ENCODE measurements around the gene ACIN1. TPM values are rescaled to one million over a fixed set of nuclear protein-coding genes. Genes with fewer than 3 reads are reported as not detected.

Gene ACIN1
- total RNA-seq, 2 experiments from 2014 or later: 282 to 288 TPM

DNA sequence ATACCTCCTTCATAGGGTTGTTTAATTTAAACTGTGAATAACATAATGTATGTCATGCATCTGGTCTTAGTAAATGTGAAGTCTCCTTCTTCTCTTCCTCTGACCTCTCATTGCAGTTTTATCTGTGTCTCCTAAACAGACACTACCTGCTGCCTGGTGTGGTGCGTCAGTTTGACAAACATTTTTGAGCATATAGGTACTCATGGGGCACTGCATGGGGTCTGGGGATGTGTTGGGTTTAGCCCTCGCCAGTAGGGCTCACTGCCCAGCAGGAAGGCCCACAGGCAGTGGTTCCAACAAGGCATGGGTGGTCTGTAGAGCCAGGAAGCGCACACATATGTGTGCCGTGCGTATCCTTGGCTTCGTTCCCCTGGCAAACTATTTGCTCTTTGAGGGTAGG lies 27.1 kb upstream of the ACIN1 start:
- H3K9me3 Mint-ChIP-seq: no peaks in the 10 kb centered on the region
- POLR2A ChIA-PET: interaction anchor here (0.7 to 6.1 kb wide), 3 partner anchors 26 to 199 kb away, joined by 3 to 135 read pairs (median 30); partner anchors contain the start of genes ACIN1, C14orf119, PABPN1 and PPP1R3E

DNA sequence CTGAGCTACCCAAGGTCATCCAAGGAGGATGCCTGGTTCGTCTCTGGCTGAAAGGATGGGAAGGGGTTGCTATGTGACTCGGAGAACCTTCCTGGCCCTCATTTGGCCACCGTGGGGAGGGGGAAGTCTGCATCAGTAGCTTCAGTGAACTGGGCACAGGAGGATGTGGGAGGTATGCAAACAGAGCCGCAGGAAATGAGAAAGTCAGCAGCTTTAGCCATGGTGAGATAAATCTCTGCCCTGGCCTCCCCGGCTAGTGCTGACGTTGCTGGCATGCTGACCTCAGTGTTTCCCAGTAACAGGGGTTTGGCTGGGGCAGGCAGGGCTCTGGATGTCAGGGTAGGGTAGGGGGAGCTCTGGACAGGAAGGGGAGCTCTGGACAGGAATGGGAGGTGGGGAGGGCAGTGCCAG lies 26.4 kb upstream of the ACIN1 start:
- H3K4me3 ChIP-seq (ENCODE audit: low read length): no peak overlapping the region
- intact Hi-C loops (cut with DNase I, micrococcal nuclease): loop anchor here (2.0 to 5.0 kb wide), 3 partner anchors 176 to 259 kb away; partner anchors contain the start of gene PPP1R3E (in 1 of the 2)
- Mint-ChIP-seq H3K27me3 (no peaks in the 10 kb centered on the region), H3K27ac (peak overlapping the region; percentile 94), H3K9me3 (no peaks in the 10 kb centered on the region), H3K4me1 (ENCODE audit: low read depth) (peaks cover 55% of the 10 kb centered on the region), H3K36me3 (ENCODE audit: low read depth) (no peaks in the 10 kb centered on the region), H3K4me3 (peak overlapping the region; percentile 80)
- TF ChIP-seq, protein P1, sequence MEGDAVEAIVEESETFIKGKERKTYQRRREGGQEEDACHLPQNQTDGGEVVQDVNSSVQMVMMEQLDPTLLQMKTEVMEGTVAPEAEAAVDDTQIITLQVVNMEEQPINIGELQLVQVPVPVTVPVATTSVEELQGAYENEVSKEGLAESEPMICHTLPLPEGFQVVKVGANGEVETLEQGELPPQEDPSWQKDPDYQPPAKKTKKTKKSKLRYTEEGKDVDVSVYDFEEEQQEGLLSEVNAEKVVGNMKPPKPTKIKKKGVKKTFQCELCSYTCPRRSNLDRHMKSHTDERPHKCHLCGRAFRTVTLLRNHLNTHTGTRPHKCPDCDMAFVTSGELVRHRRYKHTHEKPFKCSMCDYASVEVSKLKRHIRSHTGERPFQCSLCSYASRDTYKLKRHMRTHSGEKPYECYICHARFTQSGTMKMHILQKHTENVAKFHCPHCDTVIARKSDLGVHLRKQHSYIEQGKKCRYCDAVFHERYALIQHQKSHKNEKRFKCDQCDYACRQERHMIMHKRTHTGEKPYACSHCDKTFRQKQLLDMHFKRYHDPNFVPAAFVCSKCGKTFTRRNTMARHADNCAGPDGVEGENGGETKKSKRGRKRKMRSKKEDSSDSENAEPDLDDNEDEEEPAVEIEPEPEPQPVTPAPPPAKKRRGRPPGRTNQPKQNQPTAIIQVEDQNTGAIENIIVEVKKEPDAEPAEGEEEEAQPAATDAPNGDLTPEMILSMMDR (IDR thresholded peaks at IDR 0.05): no peak
- no peak overlapping the region for H3K27ac ChIP-seq (ENCODE audit: low read depth in 1 of 2, low read length in 2 of 2)
- POLR2A ChIA-PET: interaction anchor here (0.7 to 6.1 kb wide), 7 partner anchors 25 to 200 kb away, joined by 3 to 135 read pairs (median 15); partner anchors contain the start of genes ACIN1, C14orf119, PABPN1 and PPP1R3E
- no peaks in the 10 kb centered on the region for H3K9me3 ChIP-seq (ENCODE audit: control insufficient read depth in 1 of 2, insufficient read depth in 1 of 2, low read length in 2 of 2)
- H3K27me3 ChIP-seq (ENCODE audit: control insufficient read depth in 1 of 2, insufficient read depth in 2 of 2, low read length in 2 of 2): no peaks in the 10 kb centered on the region
- no peaks in the 10 kb centered on the region for H3K36me3 ChIP-seq (ENCODE audit: insufficient read depth, low read length)
- H3K4me1 ChIP-seq (ENCODE audit: insufficient read depth, low read length): peaks cover 54% of the 10 kb centered on the region
- CTCF ChIA-PET: interaction anchor here (0.6 to 2.9 kb wide), 18 partner anchors 12 to 259 kb away, joined by 3 to 32 read pairs (median 6); partner anchors contain the start of genes ACIN1, C14orf119 and SLC7A8
- ATAC-seq (ENCODE audit: poor library complexity): no peak
- DNase-seq: peak in 2 of 14 experiments; percentile 10 to 29

More for the DNA sequence above, 27.1 kb upstream of the ACIN1 start:
- no peaks in the 10 kb centered on the region for H3K27me3 Mint-ChIP-seq
- intact Hi-C loops (cut with DNase I, micrococcal nuclease): loop anchor here (5.0 kb wide), 2 partner anchors 175 to 180 kb away; partner anchors contain the start of gene PPP1R3E (in 1 of the 2)
- Histone ChIP-seq H3K4me1 (ENCODE audit: insufficient read depth, low read length) (peaks cover 48% of the 10 kb centered on the region), H3K27ac (ENCODE audit: low read depth in 1 of 2, low read length in 2 of 2) (no peak overlapping the region), H3K27me3 (ENCODE audit: control insufficient read depth in 1 of 2, insufficient read depth in 2 of 2, low read length in 2 of 2) (no peaks in the 10 kb centered on the region), H3K36me3 (ENCODE audit: insufficient read depth, low read length) (no peaks in the 10 kb centered on the region), H3K9me3 (ENCODE audit: control insufficient read depth in 1 of 2, insufficient read depth in 1 of 2, low read length in 2 of 2) (no peaks in the 10 kb centered on the region), H3K4me3 (ENCODE audit: low read length) (no peak overlapping the region)
- DNase-seq (no peak), ATAC-seq (ENCODE audit: poor library complexity) (no peak)
- TF ChIP-seq, protein P1 (IDR thresholded peaks at IDR 0.05): no peak
- CTCF ChIA-PET: interaction anchor here (1.0 to 2.9 kb wide), 5 partner anchors 27 to 64 kb away, joined by 3 to 32 read pairs (median 9); partner anchors contain the start of genes ACIN1, C14orf119 and SLC7A8
- H3K4me1 Mint-ChIP-seq (ENCODE audit: low read depth): peaks cover 48% of the 10 kb centered on the region
- H3K4me3 Mint-ChIP-seq: no peak overlapping the region
- H3K36me3 Mint-ChIP-seq (ENCODE audit: low read depth): no peaks in the 10 kb centered on the region
- H3K27ac Mint-ChIP-seq: no peak overlapping the region

DNA sequence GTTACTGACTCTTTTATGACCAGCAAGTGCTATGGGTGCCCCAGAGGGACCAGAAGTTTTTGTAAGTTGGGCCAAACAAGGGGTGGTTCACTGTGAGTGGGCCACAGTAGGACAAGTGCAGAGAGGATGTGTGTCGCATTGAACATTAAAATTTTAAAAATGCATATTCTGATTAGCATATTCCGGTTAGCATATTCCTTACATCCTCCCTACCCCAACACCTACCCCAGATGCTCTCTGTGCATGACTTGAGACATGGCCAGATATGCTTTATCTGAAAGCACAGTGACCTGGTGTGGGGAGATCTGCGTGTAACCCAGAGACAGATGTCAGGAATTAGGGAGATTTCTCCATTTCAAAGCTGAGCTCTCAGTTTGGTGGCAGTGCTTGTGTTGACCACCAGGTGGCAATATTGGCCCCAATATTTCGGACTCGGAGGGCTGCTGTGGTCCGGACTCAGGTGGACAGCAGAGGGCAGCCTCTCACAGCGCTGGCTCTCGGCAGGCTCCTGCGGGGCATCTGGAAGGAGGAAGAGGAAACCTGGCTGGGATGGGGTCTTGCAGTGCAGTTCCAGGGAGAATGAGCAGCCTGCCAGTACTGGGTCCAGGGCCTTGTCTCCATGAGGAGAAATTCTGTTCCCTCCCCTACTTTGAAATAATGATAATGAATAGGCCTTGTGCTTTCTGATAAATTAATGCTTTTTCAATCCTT lies 25.8 kb upstream of the ACIN1 start:
- peak; percentile 61 for ATAC-seq (ENCODE audit: poor library complexity)
- POLR2A ChIA-PET: interaction anchor here (0.6 to 6.1 kb wide), 13 partner anchors 21 to 201 kb away, joined by 3 to 135 read pairs (median 4); partner anchors contain the start of genes ACIN1, C14orf119, PABPN1 and PPP1R3E
- H3K4me1 ChIP-seq (ENCODE audit: insufficient read depth, low read length): peaks cover 54% of the 10 kb centered on the region

More for the DNA sequence above, 25.8 kb upstream of the ACIN1 start:
- Histone ChIP-seq H3K27me3 (ENCODE audit: control insufficient read depth in 1 of 2, insufficient read depth in 2 of 2, low read length in 2 of 2) (no peaks in the 10 kb centered on the region), H3K9me3 (ENCODE audit: control insufficient read depth in 1 of 2, insufficient read depth in 1 of 2, low read length in 2 of 2) (no peaks in the 10 kb centered on the region), H3K36me3 (ENCODE audit: insufficient read depth, low read length) (no peaks in the 10 kb centered on the region), H3K4me3 (ENCODE audit: low read length) (no peak overlapping the region), H3K27ac (ENCODE audit: low read depth in 1 of 2, low read length in 2 of 2) (peak overlapping the region; percentile 51 to 55)
- TF ChIP-seq, protein P1 (IDR thresholded peaks at IDR 0.05): peak; percentile 99
- intact Hi-C loops (cut with DNase I, micrococcal nuclease): loop anchor here (1.0 to 5.0 kb wide), 6 partner anchors 25 to 260 kb away; partner anchors contain the start of genes ACIN1 (in 1 of the 2), C14orf119 (in 1 of the 2) and PPP1R3E (in 1 of the 2)
- Mint-ChIP-seq H3K27me3 (no peaks in the 10 kb centered on the region), H3K4me1 (ENCODE audit: low read depth) (peaks cover 61% of the 10 kb centered on the region), H3K27ac (peak overlapping the region; percentile 94), H3K36me3 (ENCODE audit: low read depth) (no peaks in the 10 kb centered on the region), H3K9me3 (no peaks in the 10 kb centered on the region), H3K4me3 (peak overlapping the region; percentile 80)
- CTCF ChIA-PET: interaction anchor here (0.6 to 2.9 kb wide), 27 partner anchors 9 to 259 kb away, joined by 3 to 32 read pairs (median 4); partner anchors contain the start of genes ACIN1, C14orf119, CDH24 and PPP1R3E
- DNase-seq: peak; percentile 63 to 91 (median 72)
